ENCODE measurements around the gene ABCG2.

ABCG2 gene

GRCh38 chr4:88187766-88188165 lies 29.3 kb upstream of the ABCG2 start:
- no peak overlapping the region for H3K4me3 ChIP-seq (ENCODE audit: low read depth, low read length)
- CTCF ChIA-PET: no interaction called here
- no peaks in the 10 kb centered on the region for H3K36me3 ChIP-seq (ENCODE audit: control insufficient read depth in 2 of 2, insufficient read depth in 1 of 2, low read length in 2 of 2)
- no peaks in the 10 kb centered on the region for H3K4me1 ChIP-seq (ENCODE audit: control insufficient read depth, insufficient read depth, low read length)
- no peaks in the 10 kb centered on the region for H3K9me3 ChIP-seq (ENCODE audit: control insufficient read depth, insufficient read depth, low read depth, low read length)
- POLR2A ChIA-PET: interaction anchor here (0.5 kb wide), 1 partner anchor 295 kb away, joined by 4 read pairs; no protein-coding TSS in a partner anchor
- TF ChIP-seq ZNF280C (tag by site-specific recombination; IDR thresholded peaks at IDR 0.05) (no peak), ZNF571 (tag by site-specific recombination; IDR thresholded peaks at IDR 0.05) (no peak), ZNF366 (tag by site-specific recombination; conservative IDR thresholded peaks at IDR 0.05) (no peak), ZNF404 (tag by site-specific recombination; IDR thresholded peaks at IDR 0.05) (no peak), ZNF324 (tag by site-specific recombination; IDR thresholded peaks at IDR 0.05) (no peak), GLIS2 (tag by site-specific recombination; IDR thresholded peaks at IDR 0.05) (no peak), ZNF184 (tag by site-specific recombination; IDR thresholded peaks at IDR 0.05) (no peak), ZSCAN30 (tag by site-specific recombination; IDR thresholded peaks at IDR 0.05) (no peak), ZBTB21 (tag by site-specific recombination; IDR thresholded peaks at IDR 0.05) (no peak), ZNF670 (tag by site-specific recombination; IDR thresholded peaks at IDR 0.05; ENCODE audit: low read depth) (no peak)
- no peak overlapping the region for H3K27ac ChIP-seq (ENCODE audit: extremely low read depth, low read depth, low read length)

GRCh38 chr4:88185906-88186305 lies 27.5 kb upstream of the ABCG2 start:
- H3K9me3 ChIP-seq (ENCODE audit: control insufficient read depth, insufficient read depth, low read depth, low read length): no peaks in the 10 kb centered on the region
- no peaks in the 10 kb centered on the region for H3K36me3 ChIP-seq (ENCODE audit: control insufficient read depth in 2 of 2, insufficient read depth in 1 of 2, low read length in 2 of 2)
- H3K4me1 ChIP-seq (ENCODE audit: control insufficient read depth, insufficient read depth, low read length): no peaks in the 10 kb centered on the region
- no peak for TF ChIP-seq KLF1 (tag by site-specific recombination; IDR thresholded peaks at IDR 0.05)
- TF ChIP-seq ZNF626 (tag by site-specific recombination; IDR thresholded peaks at IDR 0.05): no peak
- no peak for TF ChIP-seq KLF9 (tag by site-specific recombination; IDR thresholded peaks at IDR 0.05; ENCODE audit: low read depth)
- TF ChIP-seq SETDB1 (IDR thresholded peaks at IDR 0.05; ENCODE audit: insufficient read length, low read length): no peak
- TF ChIP-seq ZNF391 (tag by site-specific recombination; IDR thresholded peaks at IDR 0.05; ENCODE audit: borderline replicate concordance, low read depth): no peak
- TF ChIP-seq ZNF660 (tag by site-specific recombination; IDR thresholded peaks at IDR 0.05): no peak
- no peak for TF ChIP-seq ZFP69B (tag by site-specific recombination; IDR thresholded peaks at IDR 0.05)
- no peak for TF ChIP-seq ZNF513 (tag by site-specific recombination; IDR thresholded peaks at IDR 0.05)
- H3K27ac ChIP-seq (ENCODE audit: extremely low read depth, low read depth, low read length): no peak overlapping the region
- ChIA-PET CTCF (no interaction called here), POLR2A (no interaction called here)
- H3K4me3 ChIP-seq (ENCODE audit: low read depth, low read length): no peak overlapping the region

GRCh38 chr4:88179261-88179660 lies 20.8 kb upstream of the ABCG2 start:
- Histone ChIP-seq H3K4me1 (ENCODE audit: control insufficient read depth, insufficient read depth, low read length) (no peaks in the 10 kb centered on the region), H3K27ac (ENCODE audit: extremely low read depth, low read depth, low read length) (no peak overlapping the region), H3K36me3 (ENCODE audit: control insufficient read depth in 2 of 2, insufficient read depth in 1 of 2, low read length in 2 of 2) (no peaks in the 10 kb centered on the region), H3K9me3 (ENCODE audit: control insufficient read depth, insufficient read depth, low read depth, low read length) (no peaks in the 10 kb centered on the region), H3K4me3 (ENCODE audit: low read depth, low read length) (no peak overlapping the region)
- ChIA-PET CTCF (no interaction called here), POLR2A (no interaction called here)
- TF ChIP-seq ZNF174 (tag by site-specific recombination; IDR thresholded peaks at IDR 0.05) (no peak), ZNF292 (tag by site-specific recombination; IDR thresholded peaks at IDR 0.05; ENCODE audit: borderline replicate concordance, low read depth) (no peak), ZNF18 (tag by site-specific recombination; IDR thresholded peaks at IDR 0.05) (no peak), ZNF26 (tag by site-specific recombination; IDR thresholded peaks at IDR 0.05) (no peak), ZNF157 (tag by site-specific recombination; IDR thresholded peaks at IDR 0.05) (no peak), ZNF423 (tag by site-specific recombination; IDR thresholded peaks at IDR 0.05) (no peak), ZFP3 (tag by site-specific recombination; IDR thresholded peaks at IDR 0.05; ENCODE audit: low read depth) (no peak), ZNF416 (tag by site-specific recombination; IDR thresholded peaks at IDR 0.05) (no peak), ZBTB48 (tag by site-specific recombination; IDR thresholded peaks at IDR 0.05) (no peak)
